Activated T-helper 1 cell treated with anti-CD3 and anti-CD28 coated beads, Interleukin-12 subunit alpha, Interleukin-12 subunit beta, Interleukin-2, Interleukin-4 antibody, amounts not matched to agents 30 ng/mL and 10 ng/mL and 1 ng/mL, durations not matched to agents 14 hours and 24 hours and 36 hours (primary cell): Measurements from ENCODE around the gene SHC1. TPM values are rescaled to one million over a fixed set of nuclear protein-coding genes. Genes with fewer than 3 reads are reported as not detected.

Experiments used
- DNase-seq: peaks from one replicate; pipeline ENCODE4 v3.0.0; 2021; ENCODE audit warnings: low spot score
- H3K27ac Mint-ChIP-seq: one replicate; pipeline ENCODE4 v1.8.0; 2021; ENCODE audit warnings: mild to moderate bottlenecking, mixed read lengths
- H3K27me3 Mint-ChIP-seq: one replicate; pipeline ENCODE4 v1.8.0; 2022; ENCODE audit warnings: mild to moderate bottlenecking, moderate library complexity, mixed read lengths; ENCODE audit not compliant: insufficient read depth
- H3K36me3 Mint-ChIP-seq: one replicate; pipeline ENCODE4 v1.8.0; 2021; ENCODE audit warnings: low read depth, mixed read lengths
- H3K4me1 Mint-ChIP-seq: one replicate; pipeline ENCODE4 v1.8.0; 2021; ENCODE audit warnings: low read depth, mixed read lengths
- H3K4me3 Mint-ChIP-seq: one replicate; pipeline ENCODE4 v1.8.0; 2021; ENCODE audit warnings: mild to moderate bottlenecking, moderate library complexity, mixed read lengths
- H3K9me3 Mint-ChIP-seq: one replicate; pipeline ENCODE4 v1.8.0; 2021; ENCODE audit warnings: mixed read lengths
- intact Hi-C: fragments of 100-400 bp; cut with micrococcal nuclease; formaldehyde crosslinking; loops from one replicate; pipeline ENCODE4 v1.15.1; 2024
- total RNA-seq: library from RNA; stranded (reverse); gene quantifications from 2 replicates; pipeline ENCODE4 v1.2.3, GENCODE V29; 2022

Gene SHC1
- total RNA-seq, 1 donor from 2014 or later: 62.3 TPM

- Mint-ChIP-seq H3K9me3 (no peaks in the 10 kb centered on the region), H3K27ac (peak overlapping the region; percentile 96), H3K4me3 (peak overlapping the region; percentile 98), H3K36me3 (peaks cover 24% of the 10 kb centered on the region), H3K27me3 (peaks cover 2% of the 10 kb centered on the region), H3K4me1 (peaks cover 37% of the 10 kb centered on the region)
- intact Hi-C loops: loop anchor here (5.0 kb wide), 1 partner anchor 167 kb away; the partner anchor contains the start of genes KRTCAP2 and TRIM46
- DNase-seq: no peak
Measured at GRCh38 chr1:155005076-155006011, 34.8 kb upstream of the SHC1 start.

DNA sequence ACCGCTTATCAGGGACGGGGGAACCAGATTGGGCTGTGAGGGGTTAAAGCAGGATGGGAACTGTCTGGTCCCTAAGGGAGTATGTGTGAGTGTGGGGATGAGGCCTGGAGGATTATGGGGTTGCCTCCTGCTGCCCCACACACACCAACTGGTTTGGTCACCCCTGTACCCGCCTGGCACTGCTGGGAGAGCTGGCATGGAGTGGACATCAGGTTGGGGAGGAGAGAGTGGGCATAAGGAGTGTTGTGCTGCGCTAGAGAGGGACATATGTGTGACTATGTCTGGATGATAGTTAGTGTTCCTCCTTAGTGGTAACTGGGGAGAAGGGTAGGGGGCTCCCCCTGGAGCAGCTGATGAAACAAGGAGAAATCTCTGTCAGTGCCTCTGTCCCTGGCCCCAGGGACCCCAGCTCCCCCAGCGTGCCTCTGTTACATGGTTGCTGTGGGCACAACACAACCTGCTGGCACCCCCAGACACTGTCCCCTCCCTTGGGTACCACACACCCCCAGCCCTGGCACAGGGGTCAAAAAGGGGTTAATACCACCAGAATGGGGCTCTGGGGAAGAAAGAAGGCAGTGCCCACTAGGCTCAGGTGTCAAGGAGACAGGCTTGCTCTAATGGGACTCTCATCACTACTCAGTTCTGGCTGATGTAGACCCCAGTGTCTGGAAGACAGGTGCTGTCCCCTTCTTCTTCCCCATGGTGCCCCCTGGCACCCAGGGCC is 34.0 kb upstream of the SHC1 start:
- Mint-ChIP-seq H3K27ac (peak overlapping the region; percentile 96), H3K36me3 (peaks cover 16% of the 10 kb centered on the region), H3K9me3 (no peaks in the 10 kb centered on the region), H3K4me3 (peak overlapping the region; percentile 98), H3K27me3 (peaks cover 2% of the 10 kb centered on the region), H3K4me1 (peaks cover 45% of the 10 kb centered on the region)
- intact Hi-C loops: loop anchor here (5.0 kb wide), 3 partner anchors 168 to 597 kb away; partner anchors contain the start of genes IL6R, KRTCAP2, RUSC1 and TRIM46
- DNase-seq: no peak

DNA sequence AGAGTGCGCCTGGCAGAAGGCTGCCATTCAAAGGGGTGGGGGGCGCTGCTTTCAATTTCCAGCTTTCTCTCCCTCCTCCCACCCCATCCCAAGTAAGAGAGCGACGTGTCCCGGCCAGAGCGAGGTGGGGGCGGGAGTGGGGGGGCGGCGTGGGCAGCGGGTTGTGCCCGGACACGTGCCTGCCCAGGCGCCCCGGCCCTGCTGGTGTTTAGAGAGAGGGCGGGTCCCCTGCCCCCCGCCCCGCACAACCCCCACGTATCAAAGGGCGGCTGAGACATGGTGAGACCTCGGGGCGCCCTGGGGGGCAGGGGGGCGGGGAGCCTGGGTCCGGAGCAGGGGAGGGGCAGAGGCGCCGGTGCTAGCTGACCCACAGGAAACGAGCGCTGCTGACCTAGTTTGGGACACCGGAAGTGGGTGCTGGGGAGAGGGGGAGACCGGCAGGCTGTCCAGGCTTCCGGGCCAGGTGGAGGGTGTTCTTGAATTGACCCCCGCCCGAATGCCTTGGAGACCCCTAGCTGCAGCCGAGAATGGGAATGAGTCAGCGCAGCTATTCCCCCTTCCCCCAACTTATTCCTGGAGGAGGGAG is 33.3 kb upstream of the SHC1 start:
- intact Hi-C loops: loop anchor here (5.0 kb wide), 2 partner anchors 318 to 597 kb away; partner anchors contain the start of genes IL6R and RUSC1
- Mint-ChIP-seq H3K4me3 (peak overlapping the region; percentile 98), H3K27me3 (peaks cover 2% of the 10 kb centered on the region), H3K9me3 (no peaks in the 10 kb centered on the region), H3K27ac (peak overlapping the region; percentile 97), H3K4me1 (peaks cover 48% of the 10 kb centered on the region), H3K36me3 (peaks cover 14% of the 10 kb centered on the region)
- DNase-seq: no peak

DNA sequence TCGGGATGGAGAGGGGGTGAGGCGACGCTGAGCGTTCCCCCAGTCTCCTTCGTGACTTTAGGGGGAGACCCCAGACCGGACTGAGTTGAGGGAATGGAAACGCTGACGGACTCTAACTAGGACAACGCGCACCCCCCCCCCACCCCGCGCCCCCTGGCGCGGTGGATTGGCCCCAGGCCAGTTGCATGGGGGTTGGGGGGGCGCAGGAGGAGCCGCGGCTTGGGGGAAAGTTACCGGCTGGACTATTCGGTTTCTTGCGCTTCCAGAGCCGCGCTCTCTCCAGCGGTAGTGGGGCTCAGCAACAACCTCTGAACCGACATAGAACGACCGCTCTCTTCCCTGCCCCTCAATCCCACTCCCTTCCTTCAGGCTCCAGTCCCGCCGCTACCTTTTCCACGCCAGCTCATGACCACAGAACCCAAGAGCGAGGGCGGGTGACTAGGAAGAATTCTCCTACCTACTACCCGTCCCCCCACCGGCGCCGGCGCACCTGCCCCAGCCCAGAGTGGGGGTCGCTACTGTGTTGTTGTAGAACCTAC is 32.7 kb upstream of the SHC1 start:
- DNase-seq: no peak
- H3K4me1 Mint-ChIP-seq: peaks cover 47% of the 10 kb centered on the region
- peak overlapping the region; percentile 98 for H3K4me3 Mint-ChIP-seq
- no peaks in the 10 kb centered on the region for H3K9me3 Mint-ChIP-seq
- peaks cover 11% of the 10 kb centered on the region for H3K36me3 Mint-ChIP-seq
- intact Hi-C loops: loop anchor here (5.0 kb wide), 2 partner anchors 319 to 596 kb away; partner anchors contain the start of genes IL6R and RUSC1
- H3K27ac Mint-ChIP-seq: peak overlapping the region; percentile 97
- peaks cover 2% of the 10 kb centered on the region for H3K27me3 Mint-ChIP-seq

GRCh38 chr1:155002464-155003226 is 32.1 kb upstream of the SHC1 start, which contains the start of gene ZBTB7B:
Gene ZBTB7B, plus strand, starts transcription at chr1:155002802. Its CDS starts 11,859 bp downstream, at chr1:155014661.
- H3K4me1 Mint-ChIP-seq: peaks cover 50% of the 10 kb centered on the region
- no peak for DNase-seq
- H3K4me3 Mint-ChIP-seq: peak within 1 kb of the TSS; percentile 98
- intact Hi-C loops: loop anchor here (1.0 to 5.0 kb wide), 9 partner anchors 10 to 595 kb away; partner anchors contain the start of genes EFNA4, IL6R, PYGO2 and RUSC1
- no peaks in the 10 kb centered on the region for H3K9me3 Mint-ChIP-seq
- H3K27ac Mint-ChIP-seq: peak within 1 kb of the TSS; percentile 97
- peaks cover 2% of the 10 kb centered on the region for H3K27me3 Mint-ChIP-seq
- peaks cover 11% of the 10 kb centered on the region for H3K36me3 Mint-ChIP-seq

DNA sequence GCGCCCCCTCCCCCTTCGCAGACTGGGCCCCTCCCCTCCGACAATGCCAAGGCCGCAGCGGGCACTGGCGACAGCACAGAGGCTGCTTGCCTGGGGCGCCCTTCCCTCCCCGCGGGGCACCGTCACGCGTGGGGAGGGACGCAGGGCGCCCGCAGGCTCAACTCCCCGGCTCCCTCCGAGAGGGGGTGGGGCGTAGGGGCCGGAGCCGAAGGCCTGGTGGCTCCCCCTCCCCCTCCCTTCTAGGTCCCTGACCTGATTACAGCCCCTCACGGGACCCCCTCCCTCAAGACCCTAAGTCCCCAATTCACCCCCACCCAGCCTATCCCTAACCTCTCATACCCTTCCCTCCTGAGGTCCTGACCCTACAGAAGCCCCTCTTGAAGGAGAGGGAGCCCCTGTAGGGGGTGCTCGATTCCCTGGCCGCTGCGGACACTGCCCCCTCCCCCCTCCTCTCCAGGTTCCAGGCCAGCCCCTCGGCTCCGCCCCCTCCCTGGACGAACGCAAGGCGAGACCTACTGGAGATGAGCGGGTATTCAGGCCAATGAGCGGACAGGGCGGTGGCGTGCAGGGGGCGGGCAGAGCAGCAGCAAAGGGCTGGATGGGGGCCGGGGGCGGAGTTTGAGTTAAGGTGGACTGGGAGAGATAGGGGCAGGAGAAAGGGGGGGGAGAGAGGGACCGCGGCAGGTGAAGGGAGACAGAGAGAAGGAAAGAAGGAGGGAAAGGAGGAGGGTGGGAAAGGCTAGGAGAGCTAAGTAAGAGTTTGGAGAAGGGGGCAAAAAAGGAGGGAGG is 31.3 kb upstream of the SHC1 start:
- DNase-seq: peak; percentile 98
- intact Hi-C loops: loop anchor here (1.0 to 5.0 kb wide), 11 partner anchors 10 to 782 kb away; partner anchors contain the start of genes EFNA4, IL6R, PYGO2 and RUSC1
- Mint-ChIP-seq H3K27me3 (peaks cover 2% of the 10 kb centered on the region), H3K36me3 (peaks cover 11% of the 10 kb centered on the region), H3K27ac (peak overlapping the region; percentile 97), H3K9me3 (no peaks in the 10 kb centered on the region), H3K4me3 (peak overlapping the region; percentile 98), H3K4me1 (peaks cover 55% of the 10 kb centered on the region)

- peak overlapping the region; percentile 98 for H3K4me3 Mint-ChIP-seq
- intact Hi-C loops: loop anchor here (1.0 to 5.0 kb wide), 4 partner anchors 46 to 781 kb away; partner anchors contain the start of genes IL6R, RUSC1 and UBAP2L
Measured at GRCh38 chr1:155001425-155001674, 30.8 kb upstream of the SHC1 start.

DNA sequence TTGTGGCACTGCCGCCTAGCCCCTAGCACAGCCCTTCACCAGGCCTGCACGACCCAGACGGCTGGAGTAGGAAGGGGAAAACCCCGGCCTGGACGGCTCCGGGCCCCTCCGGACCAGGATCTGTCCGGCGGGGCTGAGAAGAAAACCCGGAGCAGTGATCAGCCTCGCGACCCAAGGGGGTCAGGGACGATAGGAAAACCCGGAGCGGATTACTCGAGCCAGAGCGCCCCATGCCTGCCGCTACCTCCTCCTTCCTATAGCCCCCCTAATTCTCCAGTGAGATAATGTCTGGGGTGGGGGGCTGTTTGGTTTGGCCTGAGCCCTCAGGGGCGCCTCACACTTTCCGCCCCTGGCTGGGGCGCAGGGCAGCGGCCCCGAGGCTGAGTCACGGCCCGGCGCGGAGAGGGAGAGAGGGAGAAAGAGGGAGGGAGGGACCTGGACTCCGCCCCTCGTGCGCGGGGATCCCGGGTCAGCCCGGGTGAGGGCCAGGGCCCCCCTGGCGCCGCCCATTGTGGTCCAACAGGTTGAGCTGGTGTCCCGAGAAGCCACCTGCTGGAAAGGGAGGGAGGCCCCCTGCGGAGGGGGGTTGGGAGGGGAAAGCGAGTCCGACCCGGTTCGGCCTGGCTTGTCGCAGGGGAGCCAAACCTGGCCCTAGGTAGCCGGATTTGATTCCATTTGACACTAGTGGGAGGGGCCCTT is 30.3 kb upstream of the SHC1 start:
- H3K27ac Mint-ChIP-seq: peak overlapping the region; percentile 95
- peak overlapping the region; percentile 98 for H3K4me3 Mint-ChIP-seq
- peaks cover 7% of the 10 kb centered on the region for H3K36me3 Mint-ChIP-seq
- H3K9me3 Mint-ChIP-seq: no peaks in the 10 kb centered on the region
- H3K4me1 Mint-ChIP-seq: peaks cover 45% of the 10 kb centered on the region
- peak; percentile 81 for DNase-seq
- intact Hi-C loops: loop anchor here (1.0 to 5.0 kb wide), 5 partner anchors 27 to 781 kb away; partner anchors contain the start of genes CKS1B, IL6R, RUSC1 and UBAP2L
- peaks cover 2% of the 10 kb centered on the region for H3K27me3 Mint-ChIP-seq

More at GRCh38 chr1:155001425-155001674, 30.8 kb upstream of the SHC1 start:
- peaks cover 50% of the 10 kb centered on the region for H3K4me1 Mint-ChIP-seq
- DNase-seq: no peak
- peak overlapping the region; percentile 85 for H3K27ac Mint-ChIP-seq
- peaks cover 8% of the 10 kb centered on the region for H3K36me3 Mint-ChIP-seq
- H3K9me3 Mint-ChIP-seq: no peaks in the 10 kb centered on the region
- peaks cover 2% of the 10 kb centered on the region for H3K27me3 Mint-ChIP-seq

- H3K4me3 Mint-ChIP-seq: peak overlapping the region; percentile 87
- H3K27me3 Mint-ChIP-seq: peaks cover 2% of the 10 kb centered on the region
Measured at GRCh38 chr1:155000411-155000725, 29.8 kb upstream of the SHC1 start.

GRCh38 chr1:154999571-155000410 is 29.2 kb upstream of the SHC1 start:
- Mint-ChIP-seq H3K27me3 (peaks cover 2% of the 10 kb centered on the region), H3K9me3 (no peaks in the 10 kb centered on the region), H3K4me1 (peaks cover 40% of the 10 kb centered on the region), H3K27ac (peak overlapping the region; percentile 95), H3K36me3 (peaks cover 7% of the 10 kb centered on the region), H3K4me3 (peak overlapping the region; percentile 87)
- intact Hi-C loops: loop anchor here (1.0 to 5.0 kb wide), 9 partner anchors 9 to 592 kb away; partner anchors contain the start of genes CKS1B, FLAD1, IL6R and RUSC1
- no peak for DNase-seq

More at GRCh38 chr1:155000411-155000725, 29.8 kb upstream of the SHC1 start:
- DNase-seq: no peak
- Mint-ChIP-seq H3K4me1 (peaks cover 40% of the 10 kb centered on the region), H3K27ac (peak overlapping the region; percentile 95), H3K9me3 (no peaks in the 10 kb centered on the region), H3K36me3 (peaks cover 7% of the 10 kb centered on the region)
- intact Hi-C loops: loop anchor here (1.0 to 5.0 kb wide), 3 partner anchors 26 to 593 kb away; partner anchors contain the start of genes CKS1B, IL6R and RUSC1
